ENCODE data around the gene SIX1. TPM values are rescaled to one million over a fixed set of nuclear protein-coding genes. Genes with fewer than 3 reads are reported as not detected.

The SIX1 gene
- total RNA-seq, 5 donors from 2014 or later (not counting 1 experiment from before 2014, with no cell fraction given) = 0.18 TPM; not detected in 4

- Mint-ChIP-seq H3K27me3 (peaks cover 72 to 84% of the 10 kb centered on the region in 2 donors), H3K36me3 (no peaks in the 10 kb centered on the region), H3K4me3 (peak overlapping the region; percentile 13 to 55 (median 25)), H3K27ac (no peak overlapping the region), H3K9me3 (no peaks in the 10 kb centered on the region), H3K4me1 (peaks cover 49 to 61% (median 55%) of the 10 kb centered on the region in 3 donors)
- Histone ChIP-seq H3K4me3 (ENCODE audit: control insufficient read depth in 1 of 2, extremely low read depth in 1 of 2, low read length in 1 of 2) (no peak overlapping the region), H3K9me3 (no peaks in the 10 kb centered on the region), H3K27me3 (replicated peaks in 1 of 2; ENCODE audit: control insufficient read depth in 2 of 2, extremely low read depth in 1 of 2, insufficient read depth in 2 of 2, low read length in 1 of 2) (peaks cover 15 to 74% of the 10 kb centered on the region in 2 experiments), H3K4me1 (ENCODE audit: control insufficient read depth in 1 of 2, extremely low read depth in 1 of 2, insufficient read depth in 2 of 2, low read length in 2 of 2) (peaks cover 0 to 47% of the 10 kb centered on the region in 2 experiments), H3K36me3 (ENCODE audit: control insufficient read depth in 2 of 2, extremely low read depth in 1 of 2, insufficient read depth in 1 of 2, low read length in 1 of 2) (no peaks in the 10 kb centered on the region), H3K27ac (ENCODE audit: low read length) (no peak overlapping the region)
- ChIA-PET CTCF (no interaction called here), POLR2A (no interaction called here)
- 25% methylated on average over 14 of the region's 21 CpGs for WGBS (ENCODE audit: insufficient coverage)
- ATAC-seq (replicated peaks in 1 of 4) = no peak
- no peak for DNase-seq
Observed at GRCh38 chr14:60647837-60648248, 1.4 kb downstream of the SIX1 start.

- peaks cover 15 to 74% of the 10 kb centered on the region in 2 experiments for H3K27me3 ChIP-seq (replicated peaks in 1 of 2; ENCODE audit: control insufficient read depth in 2 of 2, extremely low read depth in 1 of 2, insufficient read depth in 2 of 2, low read length in 1 of 2)
- WGBS (ENCODE audit: insufficient coverage) = 6% methylated on average over 37 of the region's 43 CpGs
- H3K9me3 ChIP-seq = no peaks in the 10 kb centered on the region
- H3K9me3 Mint-ChIP-seq = no peaks in the 10 kb centered on the region
- ChIA-PET CTCF (no interaction called here), POLR2A (no interaction called here)
- H3K27me3 Mint-ChIP-seq = peaks cover 70 to 84% of the 10 kb centered on the region in 2 donors
- H3K27ac ChIP-seq (ENCODE audit: low read length) = no peak overlapping the region
- H3K27ac Mint-ChIP-seq = peak overlapping the region in 1 of 2 donors; percentile 31
- no peak overlapping the region for H3K4me3 ChIP-seq (ENCODE audit: control insufficient read depth in 1 of 2, extremely low read depth in 1 of 2, low read length in 1 of 2)
- ATAC-seq (replicated peaks in 1 of 4) = no peak
- no peaks in the 10 kb centered on the region for H3K36me3 ChIP-seq (ENCODE audit: control insufficient read depth in 2 of 2, extremely low read depth in 1 of 2, insufficient read depth in 1 of 2, low read length in 1 of 2)
- H3K36me3 Mint-ChIP-seq = no peaks in the 10 kb centered on the region
- H3K4me1 ChIP-seq (ENCODE audit: control insufficient read depth in 1 of 2, extremely low read depth in 1 of 2, insufficient read depth in 2 of 2, low read length in 2 of 2) = peaks cover 0 to 47% of the 10 kb centered on the region in 2 experiments
- peak overlapping the region; percentile 11 to 55 (median 41) for H3K4me3 Mint-ChIP-seq
- DNase-seq = no peak
- H3K4me1 Mint-ChIP-seq = peaks cover 50 to 60% (median 53%) of the 10 kb centered on the region in 3 donors
Observed at GRCh38 chr14:60647081-60647836, 2.0 kb downstream of the SIX1 start.

GRCh38 chr14:60646226-60646818 is 3.0 kb downstream of the SIX1 start:
- no peaks in the 10 kb centered on the region for H3K36me3 ChIP-seq (ENCODE audit: control insufficient read depth in 2 of 2, extremely low read depth in 1 of 2, insufficient read depth in 1 of 2, low read length in 1 of 2)
- no peak overlapping the region for H3K27ac Mint-ChIP-seq
- no peaks in the 10 kb centered on the region for H3K9me3 ChIP-seq
- ChIA-PET POLR2A (no interaction called here), CTCF (interaction anchor here in 1 of 2 donors (0.6 to 0.7 kb wide), 2 partner anchors 78 to 1540 kb away, joined by 4 to 9 read pairs; partner anchors contain the start of gene SIX4)
- no peaks in the 10 kb centered on the region for H3K36me3 Mint-ChIP-seq
- WGBS (ENCODE audit: insufficient coverage) = 12% methylated on average over 5 of the region's 11 CpGs
- no peak overlapping the region for H3K27ac ChIP-seq (ENCODE audit: low read length)
- peaks cover 0 to 52% of the 10 kb centered on the region in 2 experiments for H3K4me1 ChIP-seq (ENCODE audit: control insufficient read depth in 1 of 2, extremely low read depth in 1 of 2, insufficient read depth in 2 of 2, low read length in 2 of 2)
- peaks cover 43 to 52% (median 49%) of the 10 kb centered on the region in 3 donors for H3K4me1 Mint-ChIP-seq
- DNase-seq (no peak), ATAC-seq (replicated peaks in 1 of 4) (no peak)
- no peak overlapping the region for H3K4me3 ChIP-seq (ENCODE audit: control insufficient read depth in 1 of 2, extremely low read depth in 1 of 2, low read length in 1 of 2)
- peaks cover 11 to 76% of the 10 kb centered on the region in 2 experiments for H3K27me3 ChIP-seq (replicated peaks in 1 of 2; ENCODE audit: control insufficient read depth in 2 of 2, extremely low read depth in 1 of 2, insufficient read depth in 2 of 2, low read length in 1 of 2)
- H3K4me3 Mint-ChIP-seq = peak overlapping the region in 1 of 3 donors; percentile 6
- peaks cover 67 to 82% of the 10 kb centered on the region in 2 donors for H3K27me3 Mint-ChIP-seq
- H3K9me3 Mint-ChIP-seq = no peaks in the 10 kb centered on the region

GRCh38 chr14:60645126-60645741 is 4.0 kb downstream of the SIX1 start:
- Mint-ChIP-seq H3K4me1 (peaks cover 40 to 49% (median 44%) of the 10 kb centered on the region in 3 donors), H3K27ac (no peak overlapping the region), H3K27me3 (peaks cover 71 to 84% of the 10 kb centered on the region in 2 donors), H3K4me3 (no peak overlapping the region), H3K9me3 (no peaks in the 10 kb centered on the region), H3K36me3 (no peaks in the 10 kb centered on the region)
- WGBS (ENCODE audit: insufficient coverage) = no CpG with 5 or more reads among the region's 2 CpGs
- POLR2A ChIA-PET = no interaction called here
- Histone ChIP-seq H3K4me3 (ENCODE audit: control insufficient read depth in 1 of 2, extremely low read depth in 1 of 2, low read length in 1 of 2) (no peak overlapping the region), H3K27me3 (replicated peaks in 1 of 2; ENCODE audit: control insufficient read depth in 2 of 2, extremely low read depth in 1 of 2, insufficient read depth in 2 of 2, low read length in 1 of 2) (peaks cover 12 to 77% of the 10 kb centered on the region in 2 experiments), H3K9me3 (no peaks in the 10 kb centered on the region), H3K4me1 (ENCODE audit: control insufficient read depth in 1 of 2, extremely low read depth in 1 of 2, insufficient read depth in 2 of 2, low read length in 2 of 2) (peaks cover 0 to 52% of the 10 kb centered on the region in 2 experiments), H3K36me3 (ENCODE audit: control insufficient read depth in 2 of 2, extremely low read depth in 1 of 2, insufficient read depth in 1 of 2, low read length in 1 of 2) (no peaks in the 10 kb centered on the region), H3K27ac (ENCODE audit: low read length) (no peak overlapping the region)
- CTCF ChIA-PET = no interaction called here
- ATAC-seq (replicated peaks in 1 of 4) (no peak), DNase-seq (no peak)

GRCh38 chr14:60644666-60645065 is 4.6 kb downstream of the SIX1 start:
- peaks cover 34 to 43% (median 38%) of the 10 kb centered on the region in 3 donors for H3K4me1 Mint-ChIP-seq
- no peak for DNase-seq
- Histone ChIP-seq H3K4me1 (ENCODE audit: control insufficient read depth in 1 of 2, extremely low read depth in 1 of 2, insufficient read depth in 2 of 2, low read length in 2 of 2) (peaks cover 0 to 47% of the 10 kb centered on the region in 2 experiments), H3K36me3 (ENCODE audit: control insufficient read depth in 2 of 2, extremely low read depth in 1 of 2, insufficient read depth in 1 of 2, low read length in 1 of 2) (no peaks in the 10 kb centered on the region), H3K4me3 (ENCODE audit: control insufficient read depth in 1 of 2, extremely low read depth in 1 of 2, low read length in 1 of 2) (no peak overlapping the region), H3K27ac (ENCODE audit: low read length) (no peak overlapping the region), H3K9me3 (no peaks in the 10 kb centered on the region), H3K27me3 (replicated peaks in 1 of 2; ENCODE audit: control insufficient read depth in 2 of 2, extremely low read depth in 1 of 2, insufficient read depth in 2 of 2, low read length in 1 of 2) (peaks cover 15 to 71% of the 10 kb centered on the region in 2 experiments)
- no peaks in the 10 kb centered on the region for H3K9me3 Mint-ChIP-seq
- no peak overlapping the region for H3K27ac Mint-ChIP-seq
- WGBS (ENCODE audit: insufficient coverage) = 40% methylated on average over 1 of the region's 1 CpG
- H3K4me3 Mint-ChIP-seq = no peak overlapping the region
- ChIA-PET CTCF (no interaction called here), POLR2A (no interaction called here)
- peaks cover 71 to 84% of the 10 kb centered on the region in 2 donors for H3K27me3 Mint-ChIP-seq
- no peaks in the 10 kb centered on the region for H3K36me3 Mint-ChIP-seq
- ATAC-seq (replicated peaks in 1 of 4) = no peak
